GM12874 (cell line): ENCODE data around the gene OR10J5.

Experiments used
- TF ChIP-seq, protein P1 (sequence below): IDR thresholded peaks from 2 replicates; pipeline ENCODE4 v1.5.1; 2011; ENCODE audit warnings: low read depth, mild to moderate bottlenecking, control low read depth, low read length, moderate library complexity; ENCODE audit not compliant: insufficient read depth

OR10J5 gene

GRCh38 chr1:159508951-159509350 is 26.9 kb downstream of the OR10J5 start:
- TF ChIP-seq, protein P1, sequence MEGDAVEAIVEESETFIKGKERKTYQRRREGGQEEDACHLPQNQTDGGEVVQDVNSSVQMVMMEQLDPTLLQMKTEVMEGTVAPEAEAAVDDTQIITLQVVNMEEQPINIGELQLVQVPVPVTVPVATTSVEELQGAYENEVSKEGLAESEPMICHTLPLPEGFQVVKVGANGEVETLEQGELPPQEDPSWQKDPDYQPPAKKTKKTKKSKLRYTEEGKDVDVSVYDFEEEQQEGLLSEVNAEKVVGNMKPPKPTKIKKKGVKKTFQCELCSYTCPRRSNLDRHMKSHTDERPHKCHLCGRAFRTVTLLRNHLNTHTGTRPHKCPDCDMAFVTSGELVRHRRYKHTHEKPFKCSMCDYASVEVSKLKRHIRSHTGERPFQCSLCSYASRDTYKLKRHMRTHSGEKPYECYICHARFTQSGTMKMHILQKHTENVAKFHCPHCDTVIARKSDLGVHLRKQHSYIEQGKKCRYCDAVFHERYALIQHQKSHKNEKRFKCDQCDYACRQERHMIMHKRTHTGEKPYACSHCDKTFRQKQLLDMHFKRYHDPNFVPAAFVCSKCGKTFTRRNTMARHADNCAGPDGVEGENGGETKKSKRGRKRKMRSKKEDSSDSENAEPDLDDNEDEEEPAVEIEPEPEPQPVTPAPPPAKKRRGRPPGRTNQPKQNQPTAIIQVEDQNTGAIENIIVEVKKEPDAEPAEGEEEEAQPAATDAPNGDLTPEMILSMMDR, result no peak

DNA sequence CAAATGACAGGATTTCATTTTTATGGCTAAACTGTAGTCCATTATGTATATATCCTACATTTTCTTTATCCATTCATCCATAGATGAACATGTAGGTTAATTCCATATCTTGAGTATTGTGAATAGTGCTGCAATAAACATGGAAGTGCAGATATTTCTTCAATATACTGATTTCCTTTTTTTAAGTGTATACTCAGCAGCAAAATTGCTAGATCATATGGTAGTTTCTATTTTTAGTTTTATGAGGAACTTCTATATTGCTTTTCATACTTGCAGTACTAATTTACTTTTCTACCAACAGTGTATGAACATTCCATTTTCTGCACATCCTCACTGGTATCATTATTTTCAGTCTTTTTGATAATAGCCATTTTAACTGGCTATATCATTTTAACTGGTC is 30.1 kb downstream of the OR10J5 start:
- TF ChIP-seq, protein P1, result no peak

DNA sequence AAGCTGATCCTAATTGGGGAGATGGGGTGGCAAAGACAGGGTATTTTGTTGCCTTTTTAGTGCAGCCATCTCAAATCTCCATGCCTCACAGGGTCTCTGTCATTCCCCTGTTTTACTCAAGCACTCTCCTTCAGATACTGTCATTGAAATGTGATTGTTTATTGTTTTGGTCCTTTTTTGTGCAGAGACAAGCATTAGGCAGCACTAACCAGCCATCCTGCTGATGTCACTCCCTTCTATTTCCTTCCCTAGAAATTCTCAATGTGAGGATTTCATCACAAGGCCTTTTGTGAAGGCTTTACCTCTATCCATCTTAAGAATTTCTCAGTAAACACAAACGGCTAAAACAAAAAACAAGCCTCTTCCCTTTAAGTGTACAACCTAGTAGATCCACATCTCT is 34.7 kb downstream of the OR10J5 start:
- TF ChIP-seq, protein P1, result no peak

GRCh38 chr1:159493354-159493753 is 42.5 kb downstream of the OR10J5 start:
- TF ChIP-seq, protein P1, result no peak

GRCh38 chr1:159492575-159493323 is 43.1 kb downstream of the OR10J5 start:
- TF ChIP-seq, protein P1, result no peak
